K562 (cell line): ENCODE data around the gene PTPRU.

Experiments
- FOS ChIP-seq: IDR thresholded peaks from 3 replicates; pipeline ENCODE4 v1.6.1; 2011; ENCODE audit not compliant: insufficient read length; ENCODE audit errors: extremely low read depth
- MAX ChIP-seq: sonication (generic); formaldehyde crosslinking; IDR thresholded peaks from 2 replicates; pipeline ENCODE4 v1.9.0; 2022; ENCODE audit warnings: mild to moderate bottlenecking, missing genetic modification reagents
- MYNN ChIP-seq, 2 experiments: sonication (generic); formaldehyde crosslinking in 1 of 2; IDR thresholded peaks; 2 replicates each; pipeline versions ENCODE4 v1.5.0 to v1.6.1; 2016 to 2020; ENCODE audit warnings: antibody characterized with exemption in 1 of 2, missing genetic modification reagents in 1 of 2
- NR2C2 ChIP-seq, 2 experiments: fragments of 200-800 bp in 1 of 2; sonication (Bioruptor generic) in 1 of 2; sonication (generic) in 1 of 2; formaldehyde crosslinking in 1 of 2; IDR thresholded peaks; 2 replicates each; pipeline versions ENCODE4 v1.6.1 to v1.8.0; 2016 to 2022; ENCODE audit warnings: mild to moderate bottlenecking in 1 of 2, missing compliant biosample characterization in 1 of 2, missing genetic modification characterization in 1 of 2, missing genetic modification reagents in 1 of 2
- POLR2A ChIP-seq: fragments of 450-650 bp; conservative IDR thresholded peaks from 2 replicates; pipeline ENCODE4 v1.6.1; 2016
- SIN3A ChIP-seq, 2 experiments: fragments of 150-350 bp in 1 of 2; IDR thresholded peaks; 2 replicates each; pipeline ENCODE4 v1.6.1; 2011 to 2016; ENCODE audit warnings: borderline replicate concordance in 2 of 2, low read depth in 2 of 2, low read length in 2 of 2, mild to moderate bottlenecking in 2 of 2, moderate library complexity in 2 of 2; ENCODE audit not compliant: control insufficient read depth in 1 of 2
- SRSF3 ChIP-seq: fragments of 200-400 bp; formaldehyde crosslinking; IDR thresholded peaks from 2 replicates; pipeline ENCODE4 v1.6.1; 2016; ENCODE audit warnings: mild to moderate bottlenecking, low read length, moderate library complexity; ENCODE audit not compliant: insufficient read depth

- TF ChIP-seq MYNN (IDR thresholded peaks at IDR 0.05) (no peak), MYNN (CRISPR knock-in tag; IDR thresholded peaks at IDR 0.05) (no peak), NR2C2 (CRISPR knock-in tag; IDR thresholded peaks at IDR 0.05) (no peak), NR2C2 (tag; IDR thresholded peaks at IDR 0.05) (no peak), MAX (CRISPR knock-in tag) (no peak), POLR2A (no peak), SIN3A (IDR thresholded peaks at IDR 0.05; ENCODE audit: borderline replicate concordance in 2 of 2, control insufficient read depth in 1 of 2, low read depth in 2 of 2, low read length in 2 of 2) (no peak), FOS (no peak), SRSF3 (no peak)
These were observed 13.7 kb downstream of the PTPRU start for GRCh38 chr1:29249951-29250581.
